ENCODE results near the gene EPHA5.

Gene EPHA5

DNA sequence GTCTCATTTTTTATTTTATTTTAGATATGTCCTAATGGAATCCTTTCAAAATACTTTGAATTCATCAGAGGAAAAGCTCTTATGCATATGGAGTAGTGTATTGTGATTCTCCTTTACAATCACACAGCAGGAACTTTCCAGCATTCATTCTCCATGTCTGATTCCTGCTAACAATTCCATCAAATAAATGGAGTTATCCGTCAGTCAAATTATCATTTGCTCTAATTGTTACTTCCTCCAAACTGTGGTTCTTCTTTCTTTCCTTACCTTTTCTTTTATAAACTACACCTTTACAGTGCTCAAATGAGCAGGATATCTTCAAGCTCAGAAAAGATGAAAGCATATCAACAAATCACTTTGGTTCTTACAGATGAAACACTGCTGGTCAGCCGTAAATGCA, 80.4 kb downstream of the EPHA5 start:
- Histone ChIP-seq H3K9ac (ENCODE audit: low read depth, low read length) (no peak overlapping the region), H3K9me3 (ENCODE audit: control insufficient read depth, insufficient read depth, low read length) (no peaks in the 10 kb centered on the region), H3K36me3 (ENCODE audit: insufficient read depth, low read length) (no peaks in the 10 kb centered on the region), H3K4me1 (ENCODE audit: insufficient read depth, low read length) (peaks cover 18% of the 10 kb centered on the region; the same call in 1 of the 2 replicates)

- H3K36me3 ChIP-seq (ENCODE audit: insufficient read depth, low read length) = no peaks in the 10 kb centered on the region
Observed at GRCh38 chr4:65589331-65589730, 81.0 kb downstream of the EPHA5 start.

DNA sequence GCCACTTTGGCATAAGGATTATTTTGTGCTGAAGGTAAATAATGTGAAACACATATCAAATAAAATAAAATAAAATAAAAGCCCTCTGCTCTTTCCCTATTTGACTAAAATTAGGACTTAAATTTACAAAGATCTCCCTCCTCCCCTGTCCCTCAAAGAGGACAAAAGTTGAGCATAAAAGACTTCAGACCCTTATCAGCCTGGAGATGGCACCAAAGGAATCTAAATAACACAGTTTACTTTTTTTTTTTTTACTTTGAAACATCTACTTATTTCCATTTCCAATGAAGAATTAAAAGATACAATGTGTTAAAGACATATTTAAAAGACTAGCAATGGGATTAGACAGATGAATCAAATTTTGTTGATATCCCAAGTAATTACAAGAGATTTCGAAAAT, 89.7 kb downstream of the EPHA5 start:
- Histone ChIP-seq H3K9me3 (ENCODE audit: control insufficient read depth, insufficient read depth, low read length) (no peaks in the 10 kb centered on the region), H3K4me1 (ENCODE audit: insufficient read depth, low read length) (no peaks in the 10 kb centered on the region), H3K9ac (ENCODE audit: low read depth, low read length) (no peak overlapping the region), H3K36me3 (ENCODE audit: insufficient read depth, low read length) (no peaks in the 10 kb centered on the region)

More at GRCh38 chr4:65589331-65589730, 81.0 kb downstream of the EPHA5 start:
- Histone ChIP-seq H3K9ac (ENCODE audit: low read depth, low read length) (no peak overlapping the region), H3K9me3 (ENCODE audit: control insufficient read depth, insufficient read depth, low read length) (no peaks in the 10 kb centered on the region), H3K4me1 (ENCODE audit: insufficient read depth, low read length) (peaks cover 18% of the 10 kb centered on the region; the same call in 1 of the 2 replicates)

- Histone ChIP-seq H3K9me3 (ENCODE audit: control insufficient read depth, insufficient read depth, low read length) (no peaks in the 10 kb centered on the region), H3K36me3 (ENCODE audit: insufficient read depth, low read length) (no peaks in the 10 kb centered on the region), H3K4me1 (ENCODE audit: insufficient read depth, low read length) (no peaks in the 10 kb centered on the region), H3K9ac (ENCODE audit: low read depth, low read length) (no peak overlapping the region)
Observed at GRCh38 chr4:65566473-65566872, 103.8 kb downstream of the EPHA5 start.

DNA sequence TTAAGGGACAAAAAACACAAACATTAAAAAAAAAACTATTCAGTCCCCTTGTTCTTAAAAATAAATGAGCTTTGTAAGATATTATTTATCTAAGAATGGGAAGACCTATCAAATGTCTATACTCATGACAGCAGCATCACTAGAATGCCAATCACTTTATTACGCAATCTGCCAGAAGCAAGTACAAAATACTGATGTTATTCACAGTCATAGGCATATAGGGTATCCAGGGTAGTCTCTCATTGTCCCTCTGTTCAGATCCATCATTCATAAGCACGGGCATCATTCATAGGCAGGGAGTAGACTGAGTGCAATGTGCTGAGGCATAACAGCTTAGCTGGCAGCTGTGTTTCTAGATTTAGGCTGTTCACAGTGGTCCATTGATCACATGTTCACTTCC, 109.1 kb downstream of the EPHA5 start:
- Histone ChIP-seq H3K9me3 (ENCODE audit: control insufficient read depth, insufficient read depth, low read length) (no peaks in the 10 kb centered on the region), H3K9ac (ENCODE audit: low read depth, low read length) (no peak overlapping the region), H3K36me3 (ENCODE audit: insufficient read depth, low read length) (no peaks in the 10 kb centered on the region), H3K4me1 (ENCODE audit: insufficient read depth, low read length) (peaks cover 5% of the 10 kb centered on the region; the same call in 1 of the 2 replicates)

DNA sequence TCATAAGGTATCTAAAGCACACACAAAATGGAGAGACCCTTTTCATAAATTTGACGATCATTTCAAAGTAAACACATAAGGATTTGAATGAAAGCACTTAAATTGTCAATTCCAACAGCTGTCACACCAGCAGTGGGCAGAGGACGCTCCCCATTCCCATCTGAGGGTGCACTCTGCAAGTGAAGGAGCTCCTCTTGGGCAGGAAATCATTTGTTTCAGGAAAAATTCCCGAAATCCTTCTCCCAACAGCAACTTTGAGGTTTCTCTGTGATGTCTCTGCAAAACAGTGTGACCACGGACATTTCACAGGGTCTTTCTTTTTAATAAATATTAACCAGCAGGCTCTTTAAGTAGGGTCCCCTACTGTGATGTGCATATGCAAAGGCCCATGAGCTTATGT, 111.0 kb downstream of the EPHA5 start:
- Histone ChIP-seq H3K4me1 (ENCODE audit: insufficient read depth, low read length) (peaks cover 5% of the 10 kb centered on the region; the same call in 1 of the 2 replicates), H3K36me3 (ENCODE audit: insufficient read depth, low read length) (no peaks in the 10 kb centered on the region), H3K9ac (ENCODE audit: low read depth, low read length) (no peak overlapping the region), H3K9me3 (ENCODE audit: control insufficient read depth, insufficient read depth, low read length) (no peaks in the 10 kb centered on the region)

- Histone ChIP-seq H3K36me3 (ENCODE audit: insufficient read depth, low read length) (no peaks in the 10 kb centered on the region), H3K9ac (ENCODE audit: low read depth, low read length) (no peak overlapping the region), H3K9me3 (ENCODE audit: control insufficient read depth, insufficient read depth, low read length) (no peaks in the 10 kb centered on the region), H3K4me1 (ENCODE audit: insufficient read depth, low read length) (no peaks in the 10 kb centered on the region)
Observed at GRCh38 chr4:65552057-65552456, 118.2 kb downstream of the EPHA5 start.

GRCh38 chr4:65550500-65550899, 119.8 kb downstream of the EPHA5 start:
- no peaks in the 10 kb centered on the region for H3K9me3 ChIP-seq (ENCODE audit: control insufficient read depth, insufficient read depth, low read length)
- no peaks in the 10 kb centered on the region for H3K36me3 ChIP-seq (ENCODE audit: insufficient read depth, low read length)

GRCh38 chr4:65546882-65547416, 123.3 kb downstream of the EPHA5 start:
- Histone ChIP-seq H3K9ac (ENCODE audit: low read depth, low read length) (no peak overlapping the region), H3K9me3 (ENCODE audit: control insufficient read depth, insufficient read depth, low read length) (no peaks in the 10 kb centered on the region), H3K4me1 (ENCODE audit: insufficient read depth, low read length) (no peaks in the 10 kb centered on the region), H3K36me3 (ENCODE audit: insufficient read depth, low read length) (no peaks in the 10 kb centered on the region)

More at GRCh38 chr4:65550500-65550899, 119.8 kb downstream of the EPHA5 start:
- Histone ChIP-seq H3K4me1 (ENCODE audit: insufficient read depth, low read length) (no peaks in the 10 kb centered on the region), H3K9ac (ENCODE audit: low read depth, low read length) (no peak overlapping the region)

DNA sequence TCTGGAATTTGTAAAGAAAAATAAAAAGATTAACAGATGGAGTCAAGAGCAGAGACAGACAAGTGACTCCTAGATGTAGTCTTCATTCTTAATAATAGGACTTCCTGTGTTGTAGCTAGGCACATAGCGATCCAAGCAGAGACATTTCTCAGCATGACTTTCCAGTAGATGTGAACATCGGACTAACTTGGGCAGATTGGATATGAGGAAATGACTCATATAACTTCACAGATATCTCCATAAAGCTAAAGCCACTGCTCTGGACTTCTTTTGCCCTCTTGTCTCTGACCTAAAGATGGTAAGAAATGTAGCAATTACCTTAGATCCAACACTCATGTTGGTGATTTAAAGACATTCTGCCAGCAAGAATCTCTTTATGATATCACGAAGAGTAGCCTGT, 131.7 kb downstream of the EPHA5 start:
- Histone ChIP-seq H3K4me1 (ENCODE audit: insufficient read depth, low read length) (peaks cover 13% of the 10 kb centered on the region; the same call in 1 of the 2 replicates), H3K9me3 (ENCODE audit: control insufficient read depth, insufficient read depth, low read length) (no peaks in the 10 kb centered on the region), H3K9ac (ENCODE audit: low read depth, low read length) (no peak overlapping the region), H3K36me3 (ENCODE audit: insufficient read depth, low read length) (no peaks in the 10 kb centered on the region)

- H3K9ac ChIP-seq (ENCODE audit: low read depth, low read length) = no peak overlapping the region
- H3K36me3 ChIP-seq (ENCODE audit: insufficient read depth, low read length) = no peaks in the 10 kb centered on the region
- no peaks in the 10 kb centered on the region for H3K9me3 ChIP-seq (ENCODE audit: control insufficient read depth, insufficient read depth, low read length)
- peaks cover 13% of the 10 kb centered on the region; the same call in 1 of the 2 replicates for H3K4me1 ChIP-seq (ENCODE audit: insufficient read depth, low read length)
Observed at GRCh38 chr4:65535113-65535512, 135.2 kb downstream of the EPHA5 start.

DNA sequence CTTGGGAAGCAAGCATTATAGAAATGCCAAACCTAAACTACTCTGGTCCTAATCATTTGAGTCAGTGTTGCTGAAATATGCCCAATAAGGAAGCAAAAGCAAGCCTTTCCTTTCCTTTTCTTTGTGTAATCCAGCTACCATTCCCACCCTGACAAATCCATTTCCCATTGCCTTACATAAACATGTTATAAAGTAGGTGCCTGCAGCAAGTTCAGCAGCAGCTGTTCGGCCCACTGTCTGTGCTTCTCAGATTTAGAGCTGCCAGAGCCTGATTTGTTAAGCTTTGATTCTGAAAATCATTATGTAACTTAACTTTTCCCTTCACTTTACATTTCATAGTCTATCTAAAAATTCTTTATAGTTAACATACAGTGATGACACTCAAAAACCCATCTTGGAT, 148.6 kb downstream of the EPHA5 start:
- H3K9ac ChIP-seq (ENCODE audit: low read depth, low read length) = no peak overlapping the region
- no peaks in the 10 kb centered on the region for H3K9me3 ChIP-seq (ENCODE audit: control insufficient read depth, insufficient read depth, low read length)
- no peaks in the 10 kb centered on the region for H3K36me3 ChIP-seq (ENCODE audit: insufficient read depth, low read length)
- no peaks in the 10 kb centered on the region for H3K4me1 ChIP-seq (ENCODE audit: insufficient read depth, low read length)

DNA sequence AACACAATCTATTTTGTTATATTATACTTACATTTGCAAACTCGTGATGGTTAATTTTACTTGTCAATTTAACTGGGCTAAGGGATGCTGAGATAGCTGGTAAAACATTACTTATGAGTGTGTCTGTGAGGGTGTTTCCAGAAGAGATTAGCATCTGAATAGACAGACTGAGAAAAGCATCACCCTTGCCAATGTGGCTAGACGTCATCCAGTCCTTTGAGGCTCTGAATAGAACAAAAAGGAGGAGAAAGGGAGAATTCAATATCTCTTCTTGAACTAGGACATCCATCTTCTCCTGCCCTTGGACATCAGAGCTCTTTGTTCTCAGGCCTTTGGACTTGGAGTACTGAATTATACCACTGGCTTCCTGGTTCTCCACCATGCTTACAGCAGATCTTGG, 154.6 kb downstream of the EPHA5 start:
- peaks cover 4% of the 10 kb centered on the region; the same call in 1 of the 2 replicates for H3K4me1 ChIP-seq (ENCODE audit: insufficient read depth, low read length)
- no peak overlapping the region for H3K9ac ChIP-seq (ENCODE audit: low read depth, low read length)
- H3K36me3 ChIP-seq (ENCODE audit: insufficient read depth, low read length) = no peaks in the 10 kb centered on the region
- H3K9me3 ChIP-seq (ENCODE audit: control insufficient read depth, insufficient read depth, low read length) = no peaks in the 10 kb centered on the region

DNA sequence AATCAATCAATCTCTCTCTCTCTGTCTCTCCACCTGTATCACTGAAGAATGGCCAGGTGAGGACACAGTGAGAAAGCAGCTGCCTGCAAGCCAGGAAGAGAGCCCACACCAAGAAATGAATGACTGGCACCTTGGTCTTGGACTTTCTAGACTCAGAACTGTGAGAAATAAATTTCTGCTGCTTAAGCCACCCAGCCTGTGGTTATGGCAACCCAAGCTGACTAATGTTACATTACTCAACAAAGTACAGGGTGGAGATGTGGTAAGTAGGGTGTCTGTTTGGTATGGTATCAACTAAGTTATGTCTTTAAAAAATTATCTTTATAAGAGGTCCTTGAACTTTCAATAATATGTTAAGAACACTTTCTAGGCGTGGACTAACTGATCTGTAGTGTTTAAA, 159.3 kb downstream of the EPHA5 start:
- Histone ChIP-seq H3K9ac (ENCODE audit: low read depth, low read length) (no peak overlapping the region), H3K9me3 (ENCODE audit: control insufficient read depth, insufficient read depth, low read length) (no peaks in the 10 kb centered on the region), H3K4me1 (ENCODE audit: insufficient read depth, low read length) (peaks cover 4% of the 10 kb centered on the region; the same call in 1 of the 2 replicates), H3K36me3 (ENCODE audit: insufficient read depth, low read length) (no peaks in the 10 kb centered on the region)

DNA sequence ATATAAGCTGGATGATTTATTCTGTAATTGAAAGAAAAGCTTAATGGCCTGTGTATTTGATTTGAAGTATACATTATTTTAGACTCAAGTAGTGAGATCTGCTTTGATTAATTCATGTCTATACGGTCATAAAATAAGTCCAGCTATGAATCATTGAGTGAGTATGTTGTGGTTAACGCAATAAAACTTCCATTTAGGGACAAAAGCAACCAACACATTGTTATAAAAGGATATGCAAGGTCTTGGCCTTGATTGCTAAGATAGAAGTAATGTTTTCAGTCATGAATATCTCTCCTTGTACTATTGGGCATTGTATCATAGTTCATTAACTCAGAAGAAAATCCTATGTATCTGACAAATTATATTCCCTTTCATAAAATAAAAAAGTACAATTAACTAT, 162.1 kb downstream of the EPHA5 start:
- no peaks in the 10 kb centered on the region for H3K4me1 ChIP-seq (ENCODE audit: insufficient read depth, low read length)
- H3K9ac ChIP-seq (ENCODE audit: low read depth, low read length) = no peak overlapping the region
- H3K36me3 ChIP-seq (ENCODE audit: insufficient read depth, low read length) = no peaks in the 10 kb centered on the region
- no peaks in the 10 kb centered on the region for H3K9me3 ChIP-seq (ENCODE audit: control insufficient read depth, insufficient read depth, low read length)

Data from ES-I3 (cell line).